DOHH2 (cell line): Measurements from ENCODE around the gene KHDC1.
"Not testable (repeated sequence)": the region's sequence is repeated elsewhere in the genome, so short reads cannot be mapped to it uniquely, and the experiment has no call there.

Source experiments
- H3F3A ChIP-seq: fragments of 200-600 bp; sonication (generic), shearing (Covaris generic); 2 replicates; pipeline ENCODE4 v1.6.0; 2016; ENCODE audit warnings: antibody characterized with exemption, mild to moderate bottlenecking; ENCODE audit not compliant: control insufficient read depth, insufficient read depth
- H3K27ac ChIP-seq: fragments of 200-600 bp; sonication (generic); 2 replicates; pipeline ENCODE4 v1.5.1; 2014; ENCODE audit warnings: low read depth, mild to moderate bottlenecking, low read length, moderate library complexity
- H3K27me3 ChIP-seq: fragments of 200-600 bp; sonication (generic); 2 replicates; pipeline ENCODE4 v1.6.1; 2014; ENCODE audit warnings: mild to moderate bottlenecking, low read length, mixed read lengths; ENCODE audit not compliant: control insufficient read depth
- H3K36me3 ChIP-seq: fragments of 200-600 bp; sonication (generic); 2 replicates; pipeline ENCODE4 v1.6.1; 2014; ENCODE audit warnings: mild to moderate bottlenecking, low read length, moderate library complexity, mixed read lengths; ENCODE audit not compliant: control insufficient read depth
- H3K4me1 ChIP-seq: fragments of 200-600 bp; sonication (generic); 2 replicates; pipeline ENCODE4 v1.6.1; 2014; ENCODE audit warnings: mild to moderate bottlenecking, low read length, mixed read lengths; ENCODE audit not compliant: control insufficient read depth
- H3K4me2 ChIP-seq: fragments of 200-600 bp; sonication (generic); 2 replicates; pipeline ENCODE4 v1.6.0; 2014; ENCODE audit warnings: mild to moderate bottlenecking, low read length, moderate library complexity
- H3K4me3 ChIP-seq: fragments of 200-600 bp; sonication (generic); 2 replicates; pipeline ENCODE4 v1.5.1; 2014; ENCODE audit warnings: mild to moderate bottlenecking, low read length, mixed read lengths
- H3K79me2 ChIP-seq: fragments of 200-600 bp; sonication (generic); 2 replicates; pipeline ENCODE4 v1.6.1; 2014; ENCODE audit warnings: mild to moderate bottlenecking, low read length, mixed read lengths; ENCODE audit not compliant: control insufficient read depth
- H3K9me2 ChIP-seq: fragments of 200-600 bp; sonication (generic); replicated peaks from 2 replicates; pipeline ENCODE4 v1.6.1; 2014; ENCODE audit warnings: mild to moderate bottlenecking, low read length, mixed read lengths; ENCODE audit not compliant: control insufficient read depth
- H3K9me3 ChIP-seq: fragments of 200-600 bp; sonication (generic); 2 replicates; pipeline ENCODE4 v1.6.1; 2014; ENCODE audit warnings: antibody characterized with exemption, low read length, mixed read lengths; ENCODE audit not compliant: control insufficient read depth, insufficient read depth
- H4K20me1 ChIP-seq: fragments of 200-600 bp; sonication (generic); 2 replicates; pipeline ENCODE4 v1.6.0; 2014; ENCODE audit warnings: low read depth, mild to moderate bottlenecking, antibody characterized with exemption, low read length, moderate library complexity; ENCODE audit not compliant: control insufficient read depth, insufficient read depth
- EZH2phosphoT487 ChIP-seq: fragments of 200-600 bp; sonication (generic); IDR thresholded peaks from 2 replicates; pipeline ENCODE4 v1.6.1; 2017; ENCODE audit warnings: borderline replicate concordance, mild to moderate bottlenecking, antibody characterized with exemption, low read length, moderate library complexity, mixed read lengths
- TF ChIP-seq, protein P1 (sequence below): fragments of 200-600 bp; sonication (generic); IDR thresholded peaks from one replicate; pipeline ENCODE4 v1.5.1; 2014; ENCODE audit warnings: antibody characterized with exemption, mild to moderate bottlenecking, low read depth, low read length; ENCODE audit not compliant: poor library complexity, severe bottlenecking

Gene KHDC1

DNA sequence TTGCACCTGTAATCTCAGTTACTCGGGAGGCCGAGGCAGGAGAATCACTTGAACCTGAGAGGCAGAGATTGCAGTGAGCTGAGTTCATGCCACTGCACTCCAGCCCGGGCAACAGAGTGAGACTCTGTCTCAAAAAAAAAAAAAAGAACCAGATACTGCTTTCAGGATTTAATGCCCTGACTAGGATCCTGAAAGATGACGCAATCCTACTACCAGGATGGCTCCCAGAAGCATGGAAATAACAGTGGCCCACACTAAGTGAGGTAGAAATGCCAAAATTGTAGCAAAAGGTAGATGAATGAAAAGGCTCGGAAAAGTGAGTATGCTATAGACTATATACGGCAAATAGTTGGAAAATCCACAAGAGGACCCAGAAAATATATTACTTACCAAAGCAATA is 23.8 kb upstream of the KHDC1 start:
- Histone ChIP-seq H3F3A (no peaks in the 10 kb centered on the region; the same call in 1 of the 2 replicates), H3K4me1 (no peaks in the 10 kb centered on the region), H3K27me3 (no peaks in the 10 kb centered on the region), H3K79me2 (no peaks in the 10 kb centered on the region), H3K9me2 (no peaks in the 10 kb centered on the region), H3K4me3 (no peak overlapping the region), H3K27ac (no peak overlapping the region), H3K9me3 (no peaks in the 10 kb centered on the region), H3K36me3 (peaks cover 24% of the 10 kb centered on the region), H4K20me1 (no peaks in the 10 kb centered on the region), H3K4me2 (no peak overlapping the region)
- TF ChIP-seq, protein P1, sequence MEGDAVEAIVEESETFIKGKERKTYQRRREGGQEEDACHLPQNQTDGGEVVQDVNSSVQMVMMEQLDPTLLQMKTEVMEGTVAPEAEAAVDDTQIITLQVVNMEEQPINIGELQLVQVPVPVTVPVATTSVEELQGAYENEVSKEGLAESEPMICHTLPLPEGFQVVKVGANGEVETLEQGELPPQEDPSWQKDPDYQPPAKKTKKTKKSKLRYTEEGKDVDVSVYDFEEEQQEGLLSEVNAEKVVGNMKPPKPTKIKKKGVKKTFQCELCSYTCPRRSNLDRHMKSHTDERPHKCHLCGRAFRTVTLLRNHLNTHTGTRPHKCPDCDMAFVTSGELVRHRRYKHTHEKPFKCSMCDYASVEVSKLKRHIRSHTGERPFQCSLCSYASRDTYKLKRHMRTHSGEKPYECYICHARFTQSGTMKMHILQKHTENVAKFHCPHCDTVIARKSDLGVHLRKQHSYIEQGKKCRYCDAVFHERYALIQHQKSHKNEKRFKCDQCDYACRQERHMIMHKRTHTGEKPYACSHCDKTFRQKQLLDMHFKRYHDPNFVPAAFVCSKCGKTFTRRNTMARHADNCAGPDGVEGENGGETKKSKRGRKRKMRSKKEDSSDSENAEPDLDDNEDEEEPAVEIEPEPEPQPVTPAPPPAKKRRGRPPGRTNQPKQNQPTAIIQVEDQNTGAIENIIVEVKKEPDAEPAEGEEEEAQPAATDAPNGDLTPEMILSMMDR: no peak
- TF ChIP-seq EZH2phosphoT487: no peak

DNA sequence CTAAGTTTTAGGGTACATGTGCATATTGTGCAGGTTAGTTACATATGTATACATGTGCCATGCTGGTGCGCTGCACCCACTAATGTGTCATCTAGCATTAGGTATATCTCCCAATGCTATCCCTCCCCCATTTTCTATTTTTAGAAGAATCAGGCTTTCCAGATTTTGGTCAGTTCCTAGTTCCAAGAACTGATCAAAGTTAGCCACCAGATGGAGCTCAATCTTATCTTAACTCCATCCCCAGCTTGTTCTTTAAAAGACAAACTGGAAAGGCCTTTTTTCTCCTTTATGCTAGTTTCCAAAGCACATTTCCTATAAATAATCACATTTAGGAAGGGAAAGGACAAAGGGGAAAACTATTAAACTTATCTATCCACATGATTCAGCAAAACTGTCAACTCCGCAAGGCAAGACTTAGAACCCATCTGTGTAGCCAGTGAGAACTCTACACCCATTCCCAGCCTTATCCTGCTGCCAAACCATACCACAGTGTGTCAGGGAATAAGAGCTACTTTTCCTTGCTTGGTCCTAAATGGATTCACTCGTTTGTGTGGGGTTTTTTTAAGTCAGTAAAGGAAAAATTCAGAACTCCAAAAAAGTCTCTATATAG is 22.8 kb upstream of the KHDC1 start:
- no peak overlapping the region for H3K4me3 ChIP-seq
- TF ChIP-seq, protein P1: peak; percentile 50
- TF ChIP-seq EZH2phosphoT487: no peak
- H3K79me2 ChIP-seq: no peaks in the 10 kb centered on the region
- peaks cover 15% of the 10 kb centered on the region for H3K36me3 ChIP-seq
- H3F3A ChIP-seq: no peaks in the 10 kb centered on the region; the same call in 1 of the 2 replicates
- no peak overlapping the region for H3K27ac ChIP-seq
- no peaks in the 10 kb centered on the region for H3K9me3 ChIP-seq
- no peaks in the 10 kb centered on the region for H4K20me1 ChIP-seq
- H3K27me3 ChIP-seq: no peaks in the 10 kb centered on the region
- H3K4me1 ChIP-seq: no peaks in the 10 kb centered on the region
- no peaks in the 10 kb centered on the region for H3K9me2 ChIP-seq
- H3K4me2 ChIP-seq: no peak overlapping the region

DNA sequence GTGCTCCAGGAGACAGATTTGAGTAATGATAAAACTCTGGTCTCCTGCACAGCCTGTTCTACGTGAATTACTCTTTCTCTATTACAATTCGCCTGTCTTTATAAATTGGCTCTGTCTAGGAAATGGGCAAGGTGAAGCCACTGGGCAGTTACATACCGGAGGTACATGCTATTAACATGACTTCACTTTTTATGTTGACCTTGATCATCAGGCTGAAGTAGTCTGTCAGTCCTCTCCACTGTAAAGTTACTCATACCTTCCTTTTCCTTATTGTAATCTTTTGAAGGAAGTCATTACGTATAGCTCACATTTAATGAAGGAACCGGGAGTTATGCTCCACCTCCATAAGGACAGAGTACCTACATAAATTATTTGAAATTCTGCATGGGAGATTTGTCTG is 19.9 kb upstream of the KHDC1 start:
- H3K27me3 ChIP-seq: no peaks in the 10 kb centered on the region
- H3K4me1 ChIP-seq: no peaks in the 10 kb centered on the region
- H3K9me2 ChIP-seq: no peaks in the 10 kb centered on the region
- H3K9me3 ChIP-seq: no peaks in the 10 kb centered on the region
- no peaks in the 10 kb centered on the region for H3K79me2 ChIP-seq
- H3K36me3 ChIP-seq: peaks cover 14% of the 10 kb centered on the region; the same call in 1 of the 2 replicates
- no peaks in the 10 kb centered on the region; the same call in 1 of the 2 replicates for H4K20me1 ChIP-seq
- H3K4me2 ChIP-seq: no peak overlapping the region
- TF ChIP-seq, protein P1: no peak
- TF ChIP-seq EZH2phosphoT487: no peak
- peaks cover 4% of the 10 kb centered on the region for H3F3A ChIP-seq
- H3K27ac ChIP-seq: no peak overlapping the region
- no peak overlapping the region for H3K4me3 ChIP-seq

DNA sequence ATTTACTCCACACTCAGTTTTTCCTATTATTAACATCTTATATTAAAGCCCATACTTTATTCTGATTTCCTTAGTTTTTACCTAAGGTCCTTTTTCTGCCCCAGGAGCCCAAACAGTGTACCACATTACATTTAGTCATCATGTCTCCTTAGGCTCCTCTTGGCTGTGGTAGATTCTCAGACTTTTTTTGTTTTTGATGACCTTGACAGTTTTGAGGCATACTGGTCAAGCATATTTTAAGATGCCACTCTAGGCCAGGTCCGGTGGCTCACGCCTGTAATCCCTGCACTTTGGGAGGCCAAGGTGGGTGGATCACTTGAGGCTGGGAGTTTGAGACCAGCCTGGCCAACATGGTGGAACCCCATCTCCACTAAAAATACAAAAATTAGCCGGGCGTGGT is 18.7 kb upstream of the KHDC1 start:
- H3K9me2 ChIP-seq, H3K9me3 ChIP-seq, H4K20me1 ChIP-seq, H3K27me3 ChIP-seq, H3K4me1 ChIP-seq, H3K4me3 ChIP-seq, H3K27ac ChIP-seq, H3K4me2 ChIP-seq, H3K79me2 ChIP-seq, H3F3A ChIP-seq: not testable (repeated sequence)
- H3K36me3 ChIP-seq: peaks cover 10% of the 10 kb centered on the region

DNA sequence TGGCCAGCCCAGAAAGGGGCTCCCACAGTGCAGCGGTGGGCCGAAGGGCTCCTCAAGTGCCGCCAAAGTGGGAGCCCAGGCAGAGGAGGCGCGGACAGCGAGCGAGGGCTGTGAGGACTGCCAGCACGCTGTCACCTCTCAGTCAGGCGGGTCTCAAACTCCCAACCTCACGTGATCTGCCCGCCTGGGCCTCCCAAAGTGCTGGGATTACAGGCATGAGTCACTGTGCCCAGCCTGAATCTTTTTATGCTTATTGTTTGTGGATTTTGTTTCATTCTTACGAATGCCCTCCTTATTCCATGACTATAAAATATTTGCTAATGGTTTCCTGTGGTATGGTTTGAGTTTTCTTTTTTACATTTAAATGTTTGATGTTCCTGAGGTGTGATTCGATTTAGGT is 6.3 kb upstream of the KHDC1 start:
- H3K27ac ChIP-seq, H3K4me1 ChIP-seq, H3K4me3 ChIP-seq, H4K20me1 ChIP-seq, H3F3A ChIP-seq, H3K4me2 ChIP-seq, H3K9me2 ChIP-seq, H3K27me3 ChIP-seq, H3K9me3 ChIP-seq: not testable (repeated sequence)
- Histone ChIP-seq H3K79me2 (peaks cover 32% of the 10 kb centered on the region), H3K36me3 (peaks cover 48% of the 10 kb centered on the region)

DNA sequence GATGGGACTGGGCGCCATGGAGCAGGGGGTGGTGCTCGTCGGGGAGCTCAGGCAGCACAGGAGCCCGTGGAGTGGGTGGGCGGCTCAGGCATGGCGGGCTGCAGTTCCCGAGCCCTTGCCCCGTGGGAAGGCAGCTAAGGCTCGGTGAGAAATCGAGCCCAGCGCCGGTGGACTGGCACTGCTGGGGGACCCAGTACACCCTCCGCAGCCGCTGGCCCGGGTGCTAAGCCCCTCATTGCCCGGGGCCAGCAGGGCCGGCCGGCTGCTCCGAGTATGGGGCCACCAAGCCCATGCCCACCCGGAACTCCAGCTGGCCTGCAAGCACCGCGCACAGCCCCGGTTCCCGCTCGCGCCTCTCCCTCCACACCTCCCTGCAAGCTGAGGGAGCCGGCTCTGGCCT is 5.9 kb upstream of the KHDC1 start:
- H4K20me1 ChIP-seq, H3K9me3 ChIP-seq, H3K9me2 ChIP-seq, H3K4me3 ChIP-seq, H3K27me3 ChIP-seq, H3K27ac ChIP-seq, H3K4me2 ChIP-seq, H3F3A ChIP-seq: not testable (repeated sequence)
- peaks cover 36% of the 10 kb centered on the region for H3K79me2 ChIP-seq
- H3K36me3 ChIP-seq: peaks cover 47% of the 10 kb centered on the region
- peaks cover 13% of the 10 kb centered on the region for H3K4me1 ChIP-seq
